GM12864 (cell line): ENCODE data around the gene ABTB1.

Experiments used
- DNase-seq: peaks from one replicate; pipeline ENCODE4 v3.0.0-alpha.2; 2011; ENCODE audit warnings: low read depth
- H3K4me3 ChIP-seq: 2 replicates; pipeline ENCODE4 v1.5.1; 2011; ENCODE audit warnings: mild to moderate bottlenecking, low read depth, low read length, control low read depth
- TF ChIP-seq, protein P1 (sequence below): IDR thresholded peaks from 2 replicates; pipeline ENCODE4 v1.5.1; 2011; ENCODE audit warnings: low read depth, mild to moderate bottlenecking, moderate library complexity, low read length, control low read depth, inconsistent platforms; ENCODE audit errors: missing control alignments

The ABTB1 gene

GRCh38 chr3:127671523-127672428 lies 976 bp upstream of the ABTB1 start:
- TF ChIP-seq, protein P1, sequence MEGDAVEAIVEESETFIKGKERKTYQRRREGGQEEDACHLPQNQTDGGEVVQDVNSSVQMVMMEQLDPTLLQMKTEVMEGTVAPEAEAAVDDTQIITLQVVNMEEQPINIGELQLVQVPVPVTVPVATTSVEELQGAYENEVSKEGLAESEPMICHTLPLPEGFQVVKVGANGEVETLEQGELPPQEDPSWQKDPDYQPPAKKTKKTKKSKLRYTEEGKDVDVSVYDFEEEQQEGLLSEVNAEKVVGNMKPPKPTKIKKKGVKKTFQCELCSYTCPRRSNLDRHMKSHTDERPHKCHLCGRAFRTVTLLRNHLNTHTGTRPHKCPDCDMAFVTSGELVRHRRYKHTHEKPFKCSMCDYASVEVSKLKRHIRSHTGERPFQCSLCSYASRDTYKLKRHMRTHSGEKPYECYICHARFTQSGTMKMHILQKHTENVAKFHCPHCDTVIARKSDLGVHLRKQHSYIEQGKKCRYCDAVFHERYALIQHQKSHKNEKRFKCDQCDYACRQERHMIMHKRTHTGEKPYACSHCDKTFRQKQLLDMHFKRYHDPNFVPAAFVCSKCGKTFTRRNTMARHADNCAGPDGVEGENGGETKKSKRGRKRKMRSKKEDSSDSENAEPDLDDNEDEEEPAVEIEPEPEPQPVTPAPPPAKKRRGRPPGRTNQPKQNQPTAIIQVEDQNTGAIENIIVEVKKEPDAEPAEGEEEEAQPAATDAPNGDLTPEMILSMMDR, result peak; percentile 31
- H3K4me3 ChIP-seq, result peak overlapping the region; percentile 76
- no peak for DNase-seq

- TF ChIP-seq, protein P1, result no peak
- peak overlapping the region; percentile 84 for H3K4me3 ChIP-seq
- DNase-seq, result no peak
These were observed 694 bp downstream of the ABTB1 start for GRCh38 chr3:127673191-127674100.

DNA sequence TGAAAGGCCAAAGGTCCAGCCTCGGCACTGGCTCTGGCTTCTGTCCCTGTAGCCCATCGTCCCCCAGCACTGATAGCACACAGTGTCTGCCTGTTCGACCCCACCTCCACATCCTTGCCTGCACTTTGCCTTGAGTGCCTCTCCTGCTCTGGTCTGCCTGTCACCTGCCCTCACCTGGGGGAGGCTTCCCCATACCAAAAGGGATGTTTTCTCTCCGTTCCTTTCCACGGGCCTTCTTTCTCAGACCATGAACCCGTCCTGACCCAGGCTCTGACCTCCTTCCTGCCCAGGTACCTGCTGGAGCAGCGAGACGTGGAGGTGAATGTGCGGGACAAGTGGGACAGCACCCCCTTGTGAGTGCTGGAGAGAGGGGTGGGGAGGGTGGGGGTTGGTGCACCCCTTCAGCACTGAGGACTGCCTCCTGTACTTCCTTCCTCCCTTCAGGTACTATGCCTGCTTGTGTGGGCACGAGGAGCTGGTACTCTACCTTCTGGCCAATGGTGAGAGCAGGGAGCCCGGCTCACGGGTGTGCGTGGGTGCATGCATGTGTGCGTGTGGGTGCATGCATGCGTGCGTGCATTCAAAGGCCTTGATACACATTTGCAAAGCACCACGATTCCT lies 1.5 kb downstream of the ABTB1 start:
- H3K4me3 ChIP-seq, result no peak overlapping the region
- TF ChIP-seq, protein P1, result no peak
- no peak for DNase-seq

- TF ChIP-seq, protein P1, result no peak
- no peak for DNase-seq
- H3K4me3 ChIP-seq, result no peak overlapping the region
These were observed 2.0 kb downstream of the ABTB1 start for GRCh38 chr3:127674790-127675189.

DNA sequence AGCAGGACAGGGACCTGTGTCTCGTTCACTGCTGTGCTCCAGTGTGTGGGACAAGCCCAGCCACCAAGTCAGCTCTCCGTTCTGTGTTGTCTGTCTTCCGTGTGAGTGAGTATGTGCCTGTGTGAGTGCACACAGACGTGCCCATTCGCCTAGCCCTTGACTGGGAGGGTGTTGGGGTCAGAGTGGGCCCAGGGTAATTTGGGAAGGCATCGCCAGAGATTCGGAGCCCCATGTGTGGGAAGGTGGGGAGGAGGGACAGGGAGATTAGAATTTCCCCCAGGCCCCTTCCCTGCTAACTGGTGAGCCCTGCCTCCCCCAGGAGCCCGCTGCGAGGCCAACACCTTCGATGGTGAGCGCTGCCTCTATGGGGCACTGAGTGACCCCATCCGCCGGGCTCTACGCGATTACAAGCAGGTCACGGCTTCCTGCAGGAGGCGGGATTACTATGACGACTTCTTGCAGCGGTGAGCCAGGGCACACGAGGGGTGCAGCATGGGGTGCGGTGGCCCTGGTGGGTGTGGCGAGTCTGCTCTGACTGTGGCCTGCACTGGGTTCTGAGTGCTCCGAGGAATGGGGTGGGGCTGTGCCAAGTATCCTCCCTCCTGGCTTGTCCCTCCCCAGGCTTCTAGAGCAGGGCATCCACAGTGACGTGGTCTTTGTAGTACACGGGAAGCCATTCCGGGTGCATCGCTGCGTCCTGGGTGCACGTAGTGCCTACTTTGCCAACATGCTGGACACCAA lies 3.1 kb downstream of the ABTB1 start:
- no peak overlapping the region for H3K4me3 ChIP-seq
- TF ChIP-seq, protein P1, result no peak
- DNase-seq, result no peak

DNA sequence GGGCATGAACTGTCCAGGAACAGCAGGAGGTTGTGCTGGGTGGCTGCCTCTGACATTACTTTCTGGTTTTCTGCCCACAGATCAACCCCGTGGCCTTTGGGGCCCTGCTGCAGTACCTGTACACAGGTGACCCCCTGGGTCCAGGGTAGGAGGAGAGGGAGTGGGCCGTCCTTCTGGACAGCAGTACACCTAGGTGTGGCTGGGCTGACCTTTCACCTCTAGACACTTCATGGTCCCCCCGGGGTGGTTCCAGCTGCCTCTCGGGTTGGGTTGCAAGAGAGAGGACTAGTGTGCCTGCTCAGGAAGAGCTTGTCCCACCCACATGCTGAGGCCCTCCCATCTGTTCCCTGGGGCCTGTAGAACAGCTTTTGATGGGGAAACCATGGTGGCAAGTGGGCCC lies 3.7 kb downstream of the ABTB1 start:
- TF ChIP-seq, protein P1, result no peak
- no peak for DNase-seq
- no peak overlapping the region for H3K4me3 ChIP-seq
